Muscle layer of colon (tissue), 2 donors: ENCODE measurements around the gene DAPK1.
"Not testable (repeated sequence)": the region's sequence is repeated elsewhere in the genome, so short reads cannot be mapped to it uniquely, and the experiment has no call there.

Experiments used
- H3K27ac ChIP-seq: one replicate; pipeline ENCODE4 v1.7.0; 2013; ENCODE audit warnings: low read depth, mild to moderate bottlenecking, low read length, moderate library complexity
- H3K27me3 ChIP-seq, 2 donors: one replicate each; pipeline ENCODE4 v1.7.0; 2013; ENCODE audit warnings: low read length in 2 of 2, mild to moderate bottlenecking in 2 of 2; ENCODE audit not compliant: insufficient read depth in 2 of 2, control insufficient read depth in 1 of 2
- H3K36me3 ChIP-seq: one replicate; pipeline ENCODE4 v1.7.0; 2013; ENCODE audit warnings: mild to moderate bottlenecking, low read length; ENCODE audit not compliant: insufficient read depth
- H3K4me1 ChIP-seq: one replicate; pipeline ENCODE4 v1.7.0; 2013; ENCODE audit warnings: mild to moderate bottlenecking, low read length; ENCODE audit not compliant: insufficient read depth
- H3K4me3 ChIP-seq, 2 donors: one replicate each; pipeline ENCODE4 v1.7.0; 2013; ENCODE audit warnings: low read length in 2 of 2, low read depth in 1 of 2, mild to moderate bottlenecking in 1 of 2, moderate library complexity in 1 of 2
- H3K9ac ChIP-seq: one replicate; pipeline ENCODE4 v1.7.0; 2013; ENCODE audit warnings: low read length
- H3K9me3 ChIP-seq: one replicate; pipeline ENCODE4 v1.7.0; 2013; ENCODE audit warnings: mild to moderate bottlenecking, low read length
- donor health status: abdominal sarcoma.
- donor health status: Adenocarcinoma of cecum.

DAPK1 gene

DNA sequence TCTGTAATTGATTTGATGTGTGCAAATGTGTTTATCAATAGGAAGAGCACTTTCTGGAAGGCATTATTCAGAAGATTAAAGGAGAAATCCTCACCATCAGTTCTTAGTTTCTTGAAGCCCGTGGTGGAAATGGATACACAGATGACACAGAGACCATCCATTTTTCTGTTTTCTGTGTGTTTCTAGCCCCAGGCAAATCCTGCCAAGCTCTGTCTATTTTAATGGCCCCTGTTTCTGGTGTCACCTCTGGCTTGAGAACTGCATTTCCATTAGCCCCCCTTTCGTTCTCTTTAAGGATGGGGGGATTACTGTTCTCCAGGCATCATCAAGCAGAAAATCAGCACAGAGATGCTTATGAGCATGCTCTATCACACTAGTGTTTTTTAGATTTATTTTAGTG is 37.3 kb downstream of the DAPK1 start:
- no peaks in the 10 kb centered on the region for H3K36me3 ChIP-seq
- H3K27ac ChIP-seq, result no peak overlapping the region
- H3K4me1 ChIP-seq, result peaks cover 45% of the 10 kb centered on the region
- H3K4me3 ChIP-seq, result no peak overlapping the region
- H3K9me3 ChIP-seq, result no peaks in the 10 kb centered on the region
- no peaks in the 10 kb centered on the region for H3K27me3 ChIP-seq
- H3K9ac ChIP-seq, result no peak overlapping the region

DNA sequence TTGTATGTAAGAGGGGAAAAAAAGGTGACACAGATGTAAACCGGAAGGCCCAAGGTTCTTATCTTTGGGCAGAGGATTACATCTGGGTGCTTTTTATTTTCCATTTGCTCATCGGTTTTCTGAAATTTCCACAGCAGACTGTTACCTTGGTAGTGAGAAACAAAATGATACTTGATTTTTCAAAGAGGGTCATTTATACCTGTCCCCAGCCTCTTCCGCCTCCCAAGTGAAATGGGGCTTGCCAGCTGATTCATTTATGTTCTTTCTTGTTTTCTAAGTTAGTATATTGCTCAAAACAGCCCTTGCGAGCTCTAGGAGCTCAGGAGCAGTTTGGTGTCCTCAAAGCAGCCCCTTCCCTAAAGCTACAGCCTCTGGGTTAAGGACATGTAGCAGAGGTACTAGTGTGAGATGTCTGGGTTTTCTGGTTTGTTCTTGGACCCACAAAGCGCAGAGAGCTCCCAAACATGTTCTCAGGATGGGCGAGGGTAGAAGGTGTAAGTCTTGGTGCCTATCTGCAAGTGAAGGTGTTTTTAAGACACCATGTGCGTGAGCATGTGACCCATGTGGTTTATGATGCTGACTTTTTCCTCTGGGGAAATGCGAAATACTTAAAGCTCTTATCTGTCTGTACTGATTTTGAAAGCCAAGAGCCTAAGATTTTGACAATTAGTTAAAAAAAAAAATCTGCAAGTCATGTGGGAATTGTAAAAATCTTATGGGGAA is 38.3 kb downstream of the DAPK1 start:
- H3K4me1 ChIP-seq, result peaks cover 36% of the 10 kb centered on the region
- H3K9me3 ChIP-seq, result no peaks in the 10 kb centered on the region
- no peaks in the 10 kb centered on the region for H3K27me3 ChIP-seq
- no peak overlapping the region for H3K4me3 ChIP-seq
- H3K36me3 ChIP-seq, result no peaks in the 10 kb centered on the region
- H3K9ac ChIP-seq, result no peak overlapping the region
- H3K27ac ChIP-seq, result no peak overlapping the region

DNA sequence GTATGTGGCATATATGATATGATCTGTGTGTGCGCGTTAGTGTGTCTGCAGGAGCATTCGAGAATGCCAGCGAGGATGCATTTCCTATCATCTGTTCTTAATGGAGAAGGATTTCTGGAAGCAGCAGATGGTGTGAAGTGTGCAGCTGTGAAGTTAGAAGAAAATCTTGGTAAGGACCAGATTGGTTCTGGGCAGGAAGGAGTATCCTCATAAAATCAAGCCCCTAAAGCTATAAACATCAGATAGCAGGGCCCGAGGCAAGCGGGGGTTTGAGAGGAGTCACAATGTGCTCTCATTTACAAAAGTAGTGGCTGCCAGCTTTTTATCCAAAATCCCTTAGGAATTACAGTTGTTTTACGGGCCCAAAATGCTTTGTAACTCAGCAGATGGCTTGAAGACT is 40.0 kb downstream of the DAPK1 start:
- Histone ChIP-seq H3K4me3 (no peak overlapping the region), H3K4me1 (peaks cover 19% of the 10 kb centered on the region), H3K27ac (no peak overlapping the region), H3K9ac (no peak overlapping the region), H3K27me3 (no peaks in the 10 kb centered on the region), H3K9me3 (no peaks in the 10 kb centered on the region), H3K36me3 (no peaks in the 10 kb centered on the region)

DNA sequence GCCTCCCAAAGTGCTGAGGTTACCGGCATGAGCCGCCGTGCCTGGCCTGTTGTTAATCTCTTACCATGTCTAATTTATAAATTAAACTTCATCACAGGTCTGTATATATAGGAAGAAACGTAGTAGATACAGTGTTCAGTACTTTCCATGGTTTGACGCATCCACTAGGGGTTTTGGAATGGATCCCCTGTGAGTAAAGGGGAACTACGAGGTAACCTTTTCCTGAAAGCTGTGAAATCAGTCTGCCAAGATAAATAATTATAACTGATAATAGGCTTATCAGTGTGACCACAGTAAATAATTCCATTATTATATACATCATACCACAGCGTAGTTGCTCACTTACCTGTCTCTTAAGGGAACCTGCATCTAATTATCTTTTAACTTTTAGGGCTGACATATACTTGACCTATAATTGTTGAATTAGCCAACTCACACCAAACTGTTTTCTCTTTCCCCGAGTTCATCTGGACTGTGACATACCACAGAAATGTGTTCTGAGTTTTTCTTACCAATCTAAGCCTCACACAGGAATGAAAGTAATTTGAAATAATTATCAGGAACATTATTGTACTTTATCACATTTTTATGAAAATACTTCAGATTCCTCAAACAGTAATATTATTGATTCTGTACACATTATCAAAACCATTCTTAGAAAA is 42.9 kb downstream of the DAPK1 start:
- no peaks in the 10 kb centered on the region for H3K9me3 ChIP-seq
- no peaks in the 10 kb centered on the region for H3K36me3 ChIP-seq
- no peak overlapping the region for H3K9ac ChIP-seq
- no peaks in the 10 kb centered on the region for H3K27me3 ChIP-seq
- H3K27ac ChIP-seq, result no peak overlapping the region
- no peak overlapping the region for H3K4me3 ChIP-seq
- H3K4me1 ChIP-seq, result peaks cover 7% of the 10 kb centered on the region

DNA sequence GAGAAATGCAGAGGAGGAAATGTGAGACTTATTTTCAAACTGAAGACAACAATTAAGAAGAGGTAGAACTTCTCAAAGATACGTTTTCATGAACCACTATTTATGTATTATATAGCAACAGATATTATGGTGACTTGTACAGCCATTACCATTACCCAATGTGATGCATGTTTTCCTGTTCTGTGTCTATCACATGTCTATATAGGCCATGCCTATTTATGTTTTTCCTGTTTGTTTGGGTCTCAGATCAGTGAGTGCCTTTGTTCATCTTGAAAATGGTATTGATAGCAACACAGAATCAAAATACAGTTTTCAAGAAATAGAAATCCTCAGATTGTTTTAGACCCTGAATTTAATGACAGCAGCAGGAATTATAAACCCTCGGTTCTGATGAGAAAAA is 44.0 kb downstream of the DAPK1 start:
- no peaks in the 10 kb centered on the region for H3K9me3 ChIP-seq
- H3K4me1 ChIP-seq, result peaks cover 9% of the 10 kb centered on the region
- H3K4me3 ChIP-seq, result no peak overlapping the region
- no peaks in the 10 kb centered on the region for H3K36me3 ChIP-seq
- no peak overlapping the region for H3K9ac ChIP-seq
- no peak overlapping the region for H3K27ac ChIP-seq
- H3K27me3 ChIP-seq, result no peaks in the 10 kb centered on the region

DNA sequence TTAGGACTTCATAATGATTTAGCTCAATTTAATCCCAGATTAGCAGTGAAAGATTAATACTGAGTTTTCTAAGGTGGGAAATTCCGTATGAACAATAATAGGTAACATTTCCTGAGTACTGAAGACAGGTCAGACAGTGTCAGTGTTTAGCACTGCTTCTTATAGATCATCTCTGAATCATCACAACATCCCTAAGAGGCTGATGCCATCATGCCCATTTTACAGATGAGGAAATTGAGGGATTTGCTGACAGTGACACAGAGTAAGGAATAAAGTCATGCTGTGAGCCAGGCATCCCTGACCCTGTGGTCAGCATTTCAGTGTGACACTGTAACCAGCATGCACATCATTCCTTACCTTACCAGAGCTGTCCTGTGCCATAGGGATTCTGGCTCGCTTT is 44.5 kb downstream of the DAPK1 start:
- H3K4me1 ChIP-seq, result peaks cover 14% of the 10 kb centered on the region
- no peak overlapping the region for H3K9ac ChIP-seq
- no peaks in the 10 kb centered on the region for H3K27me3 ChIP-seq
- H3K27ac ChIP-seq, result no peak overlapping the region
- no peak overlapping the region for H3K4me3 ChIP-seq
- H3K9me3 ChIP-seq, result no peaks in the 10 kb centered on the region
- H3K36me3 ChIP-seq, result no peaks in the 10 kb centered on the region

DNA sequence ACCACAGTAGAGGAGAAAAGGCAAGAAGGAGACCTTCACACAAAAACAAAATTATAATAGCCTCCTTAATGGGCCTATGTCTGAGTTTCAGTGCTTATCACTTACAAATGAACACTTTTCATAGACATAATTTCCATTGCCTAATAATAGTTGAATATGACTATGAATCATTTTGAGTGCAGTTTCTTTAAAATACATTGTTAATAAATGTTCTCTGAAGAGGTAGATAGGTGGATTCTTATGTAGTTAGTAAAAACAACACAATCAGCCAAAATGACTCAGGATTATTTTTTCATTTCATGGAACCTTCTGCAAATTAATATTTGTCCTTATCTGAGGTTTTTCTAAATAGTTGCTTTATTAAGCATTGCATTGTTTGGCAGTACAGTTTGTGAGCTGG is 45.6 kb downstream of the DAPK1 start:
- Histone ChIP-seq H3K9me3 (no peaks in the 10 kb centered on the region), H3K4me1 (peaks cover 15% of the 10 kb centered on the region), H3K36me3 (no peaks in the 10 kb centered on the region), H3K4me3 (no peak overlapping the region), H3K9ac (no peak overlapping the region), H3K27ac (no peak overlapping the region), H3K27me3 (no peaks in the 10 kb centered on the region)

DNA sequence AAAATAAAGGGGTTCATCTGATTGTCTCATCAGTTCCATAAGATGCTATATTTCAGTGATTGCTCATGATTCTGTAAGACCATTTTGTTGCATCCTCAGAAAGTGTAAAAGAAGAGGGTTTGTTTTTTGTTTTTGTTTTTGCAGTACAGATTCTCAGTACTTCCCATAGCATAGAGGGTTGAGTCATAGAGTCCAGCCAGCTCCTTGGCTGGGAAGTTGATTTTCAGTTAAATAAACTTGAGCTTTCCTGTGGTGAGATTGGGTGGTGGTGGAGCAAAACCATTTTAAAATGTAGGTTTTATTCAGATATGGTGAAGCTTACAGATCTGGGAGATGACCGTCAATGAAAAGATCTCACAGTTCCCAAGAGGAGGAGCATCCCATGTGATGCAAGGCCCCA is 48.2 kb downstream of the DAPK1 start:
- Histone ChIP-seq H3K27ac (no peak overlapping the region), H3K27me3 (no peaks in the 10 kb centered on the region), H3K36me3 (no peaks in the 10 kb centered on the region), H3K4me1 (peaks cover 26% of the 10 kb centered on the region), H3K9ac (no peak overlapping the region), H3K4me3 (no peak overlapping the region), H3K9me3 (no peaks in the 10 kb centered on the region)

DNA sequence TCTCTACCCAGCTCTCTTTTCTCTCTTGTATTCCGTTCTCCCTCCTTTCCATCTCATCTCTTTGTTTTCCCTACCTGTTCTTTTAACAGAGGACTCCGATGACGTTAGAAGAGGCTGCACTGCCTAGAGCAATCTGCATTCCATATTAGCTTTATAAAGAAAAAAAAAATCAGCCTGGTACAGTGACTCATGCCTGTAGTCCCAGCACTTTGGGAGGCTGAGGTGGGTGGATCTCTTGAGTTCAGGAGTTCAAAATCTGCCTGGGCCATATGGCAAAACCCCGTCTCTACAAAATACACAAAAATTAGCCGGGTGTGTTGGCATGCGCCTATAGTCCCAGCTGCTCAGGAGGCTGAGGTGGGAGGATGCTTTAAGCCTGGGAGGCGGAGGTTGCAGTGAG is 49.0 kb downstream of the DAPK1 start:
- no peak overlapping the region for H3K9ac ChIP-seq
- H3K27me3 ChIP-seq, result no peaks in the 10 kb centered on the region
- H3K9me3 ChIP-seq, result no peaks in the 10 kb centered on the region
- peak overlapping the region; percentile 17 for H3K27ac ChIP-seq
- peaks cover 32% of the 10 kb centered on the region for H3K4me1 ChIP-seq
- no peak overlapping the region for H3K4me3 ChIP-seq
- no peaks in the 10 kb centered on the region for H3K36me3 ChIP-seq

DNA sequence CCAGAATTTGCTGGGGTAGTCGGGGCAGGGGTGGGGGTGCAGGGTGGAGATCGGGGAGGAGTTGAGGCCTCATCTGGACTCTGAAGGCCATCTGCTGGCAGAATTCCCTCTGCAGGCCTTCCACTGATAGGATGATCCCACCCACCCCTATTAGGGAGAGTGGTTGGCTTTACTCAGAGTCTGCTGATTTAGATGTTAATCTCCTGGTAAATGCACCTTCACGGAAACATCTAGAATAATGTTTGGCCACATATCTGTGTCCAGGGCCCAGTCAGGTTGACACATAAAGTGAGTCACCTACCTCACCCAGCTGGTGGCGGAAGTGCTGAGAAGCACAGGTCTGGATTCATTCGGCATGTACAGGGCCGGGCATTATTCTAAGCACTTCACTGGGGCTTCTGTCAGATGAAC is 50.0 kb downstream of the DAPK1 start:
- H3K9me3 ChIP-seq, result no peaks in the 10 kb centered on the region
- peak overlapping the region; percentile 6 for H3K27ac ChIP-seq
- H3K27me3 ChIP-seq, result no peaks in the 10 kb centered on the region
- H3K4me1 ChIP-seq, result peaks cover 42% of the 10 kb centered on the region
- H3K4me3 ChIP-seq, result no peak overlapping the region
- no peaks in the 10 kb centered on the region for H3K36me3 ChIP-seq
- no peak overlapping the region for H3K9ac ChIP-seq

DNA sequence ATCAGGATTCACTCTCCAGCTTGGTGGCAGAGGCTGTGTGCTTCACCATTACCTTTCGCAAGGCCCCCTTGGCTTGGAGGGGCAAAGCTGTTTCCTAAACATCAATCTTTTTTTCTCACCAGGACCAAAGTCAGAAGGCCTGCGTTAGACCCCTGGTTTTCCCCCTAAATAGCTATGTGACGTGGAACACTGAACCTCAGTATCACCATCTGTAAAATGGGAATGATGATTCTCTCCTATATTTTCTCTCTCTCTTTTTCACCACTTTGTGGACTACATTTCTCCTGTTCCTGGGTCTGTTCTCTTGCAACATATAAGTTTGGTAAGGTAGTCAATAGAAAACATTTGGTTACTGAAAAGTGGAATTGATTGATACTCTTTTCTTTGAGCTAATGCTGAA is 50.5 kb downstream of the DAPK1 start:
- Histone ChIP-seq H3K36me3 (no peaks in the 10 kb centered on the region), H3K4me1 (peaks cover 47% of the 10 kb centered on the region), H3K4me3 (no peak overlapping the region), H3K27me3 (no peaks in the 10 kb centered on the region), H3K9me3 (no peaks in the 10 kb centered on the region), H3K27ac (peak overlapping the region; percentile 6), H3K9ac (no peak overlapping the region)

DNA sequence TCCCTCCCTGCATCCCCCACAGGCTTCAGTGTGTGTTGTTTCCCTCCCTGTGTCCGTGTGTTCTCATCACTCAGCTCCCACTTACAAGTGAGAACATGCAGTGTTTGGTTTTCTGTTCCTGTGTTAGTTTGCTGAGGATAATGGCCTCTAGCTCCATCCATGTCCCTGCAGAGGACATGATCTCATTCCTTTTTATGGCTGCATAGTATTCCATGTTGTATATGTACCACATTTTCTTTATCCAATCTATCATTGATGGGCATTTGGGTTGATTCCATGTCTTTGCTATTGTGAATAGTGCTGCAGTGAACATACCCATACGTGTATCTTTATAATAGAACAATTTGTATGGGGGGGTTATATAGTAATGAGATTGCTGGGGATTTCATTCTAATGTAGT is 51.4 kb downstream of the DAPK1 start:
- H3K27ac ChIP-seq, H3K9ac ChIP-seq, H3K27me3 ChIP-seq, H3K9me3 ChIP-seq, H3K36me3 ChIP-seq, H3K4me3 ChIP-seq: not testable (repeated sequence)
- peaks cover 53% of the 10 kb centered on the region for H3K4me1 ChIP-seq
